ENCODE results near the gene LRRFIP1.

LRRFIP1 gene

GRCh38 chr2:237708491-237708890 is 81.1 kb downstream of the LRRFIP1 start:
- DNase-seq: no peak

- DNase-seq: no peak
Observed at GRCh38 chr2:237708961-237709360, 81.6 kb downstream of the LRRFIP1 start.

- DNase-seq: no peak
Observed at GRCh38 chr2:237711458-237712150, 84.2 kb downstream of the LRRFIP1 start.

- DNase-seq: no peak
Observed at GRCh38 chr2:237712477-237713377, 85.3 kb downstream of the LRRFIP1 start.

- no peak for DNase-seq
Observed at GRCh38 chr2:237714690-237715458, 87.5 kb downstream of the LRRFIP1 start.

GRCh38 chr2:237715459-237715947 is 88.1 kb downstream of the LRRFIP1 start:
- DNase-seq: no peak

GRCh38 chr2:237716011-237716410 is 88.6 kb downstream of the LRRFIP1 start:
- no peak for DNase-seq

- DNase-seq: no peak
Observed at GRCh38 chr2:237717366-237718276, 90.2 kb downstream of the LRRFIP1 start.

GRCh38 chr2:237718277-237718634 is 90.9 kb downstream of the LRRFIP1 start:
- no peak for DNase-seq

- no peak for DNase-seq
Observed at GRCh38 chr2:237720444-237720843, 93.1 kb downstream of the LRRFIP1 start.

- no peak for DNase-seq
Observed at GRCh38 chr2:237720957-237721356, 93.6 kb downstream of the LRRFIP1 start.

- DNase-seq: no peak
Observed at GRCh38 chr2:237721458-237721857, 94.1 kb downstream of the LRRFIP1 start.

- no peak for DNase-seq
Observed at GRCh38 chr2:237722616-237723015, 95.2 kb downstream of the LRRFIP1 start.

GRCh38 chr2:237723023-237723422 is 95.6 kb downstream of the LRRFIP1 start:
- no peak for DNase-seq

GRCh38 chr2:237723602-237724001 is 96.2 kb downstream of the LRRFIP1 start:
- no peak for DNase-seq

GRCh38 chr2:237724811-237725478 is 97.6 kb downstream of the LRRFIP1 start:
- no peak for DNase-seq

- no peak for DNase-seq
Observed at GRCh38 chr2:237725661-237726060, 98.3 kb downstream of the LRRFIP1 start.

GRCh38 chr2:237726401-237726830 is 99.0 kb downstream of the LRRFIP1 start:
- no peak for DNase-seq

GRCh38 chr2:237727363-237727762 is 100.0 kb downstream of the LRRFIP1 start:
- no peak for DNase-seq

- no peak for DNase-seq
Observed at GRCh38 chr2:237729681-237730475, 102.5 kb downstream of the LRRFIP1 start.

- DNase-seq: no peak
Observed at GRCh38 chr2:237731663-237732062, 104.3 kb downstream of the LRRFIP1 start.
